Muscle layer of duodenum (tissue), 2 donors: ENCODE measurements around the gene CELA2A.

Experiments
- H3K27ac ChIP-seq: one replicate; pipeline ENCODE4 v1.7.0; 2013; ENCODE audit warnings: mild to moderate bottlenecking, low read length
- H3K27me3 ChIP-seq: one replicate; pipeline ENCODE4 v1.7.0; 2013; ENCODE audit warnings: low read depth, mild to moderate bottlenecking, control low read depth, low read length
- H3K36me3 ChIP-seq, 2 donors: one replicate each; pipeline ENCODE4 v1.7.0; 2013; ENCODE audit warnings: low read length in 2 of 2, control low read depth in 1 of 2, mild to moderate bottlenecking in 1 of 2; ENCODE audit not compliant: insufficient read depth in 2 of 2, control insufficient read depth in 1 of 2
- H3K4me1 ChIP-seq, 2 donors: one replicate each; pipeline ENCODE4 v1.7.0; 2013; ENCODE audit warnings: low read length in 2 of 2, mild to moderate bottlenecking in 2 of 2, control low read depth in 1 of 2, moderate library complexity in 1 of 2; ENCODE audit not compliant: insufficient read depth in 2 of 2, control insufficient read depth in 1 of 2
- H3K4me3 ChIP-seq, 2 donors: one replicate each; pipeline ENCODE4 v1.7.0; 2013; ENCODE audit warnings: low read length in 2 of 2, low read depth in 1 of 2, mild to moderate bottlenecking in 1 of 2
- H3K9me3 ChIP-seq, 2 donors: one replicate each; pipeline ENCODE4 v1.7.0; 2013; ENCODE audit warnings: low read length in 2 of 2, control low read depth in 1 of 2, mild to moderate bottlenecking in 1 of 2; ENCODE audit not compliant: control insufficient read depth in 1 of 2
- donor health status: healthy.

The CELA2A gene

DNA sequence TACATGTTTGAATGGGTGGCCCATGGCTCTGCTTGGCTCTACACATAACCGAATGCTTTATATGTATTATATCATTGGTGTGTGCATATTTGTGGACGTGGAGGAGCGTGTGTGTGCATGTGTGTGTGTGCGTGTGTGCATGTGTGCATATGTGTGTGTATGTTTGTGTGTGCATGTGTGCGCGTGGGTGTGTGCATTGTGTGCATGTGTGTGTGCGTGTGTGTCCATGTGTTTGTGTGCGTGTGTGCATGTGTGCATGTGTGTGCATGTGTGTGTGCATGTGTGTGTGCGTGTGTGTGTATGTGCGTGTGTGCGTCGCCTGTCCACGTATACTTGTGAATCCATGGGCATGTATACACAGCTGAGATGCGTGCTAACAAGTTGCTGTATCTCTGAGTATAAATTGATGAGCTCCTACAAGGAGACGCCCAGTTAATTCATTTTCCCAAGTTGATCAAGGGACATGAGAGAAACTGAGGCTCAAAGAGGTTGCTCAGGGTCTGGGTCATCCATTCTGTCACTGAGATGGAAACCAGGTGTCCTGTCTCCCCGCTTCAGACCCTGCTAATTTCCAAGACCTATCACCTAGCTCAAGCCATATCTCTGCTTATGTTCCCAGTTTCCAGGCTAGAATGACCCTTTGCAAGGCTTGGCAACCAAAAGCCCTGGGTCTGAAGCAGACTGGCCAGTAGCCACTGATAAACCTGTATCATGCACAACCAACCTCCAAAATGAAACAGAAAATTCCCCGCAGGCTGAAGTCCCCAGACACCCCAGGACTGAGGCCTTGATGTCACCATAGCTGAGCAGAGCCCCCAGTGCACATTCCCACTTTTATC, 21.1 kb upstream of the CELA2A start:
- H3K4me3 ChIP-seq = no peak overlapping the region
- no peak overlapping the region for H3K27ac ChIP-seq
- no peaks in the 10 kb centered on the region for H3K36me3 ChIP-seq
- no peaks in the 10 kb centered on the region for H3K9me3 ChIP-seq
- H3K27me3 ChIP-seq = no peaks in the 10 kb centered on the region
- H3K4me1 ChIP-seq = no peaks in the 10 kb centered on the region

DNA sequence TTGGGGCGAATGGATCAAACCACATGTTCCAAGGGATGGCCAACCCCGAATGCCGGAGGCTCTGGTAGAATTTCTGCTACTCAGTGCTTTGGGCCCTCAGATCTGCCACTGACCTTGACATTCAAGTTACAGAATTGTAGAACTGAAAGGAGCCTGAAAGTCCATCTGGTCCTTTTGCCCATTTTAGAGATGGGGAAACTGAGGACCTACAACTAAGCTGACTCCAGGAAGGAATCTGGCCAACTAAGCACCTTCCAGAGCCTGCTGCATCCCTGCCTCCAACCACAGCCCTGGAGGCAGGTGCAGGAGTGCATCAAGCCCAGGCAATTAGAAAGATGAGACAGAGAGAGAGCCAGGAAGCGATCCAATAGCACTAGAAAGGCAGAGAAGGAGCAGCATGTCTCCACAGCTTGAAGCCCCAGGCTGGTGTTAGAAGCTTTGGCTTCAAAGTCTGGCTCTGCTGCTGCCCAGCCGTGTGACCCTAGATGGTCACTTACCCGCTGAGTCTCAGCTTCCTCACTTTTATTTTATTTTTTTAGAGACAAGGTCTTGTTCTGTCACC, 19.6 kb upstream of the CELA2A start:
- H3K36me3 ChIP-seq = no peaks in the 10 kb centered on the region
- H3K27ac ChIP-seq = no peak overlapping the region
- no peaks in the 10 kb centered on the region for H3K9me3 ChIP-seq
- no peak overlapping the region for H3K4me3 ChIP-seq
- no peaks in the 10 kb centered on the region for H3K4me1 ChIP-seq
- no peaks in the 10 kb centered on the region for H3K27me3 ChIP-seq

DNA sequence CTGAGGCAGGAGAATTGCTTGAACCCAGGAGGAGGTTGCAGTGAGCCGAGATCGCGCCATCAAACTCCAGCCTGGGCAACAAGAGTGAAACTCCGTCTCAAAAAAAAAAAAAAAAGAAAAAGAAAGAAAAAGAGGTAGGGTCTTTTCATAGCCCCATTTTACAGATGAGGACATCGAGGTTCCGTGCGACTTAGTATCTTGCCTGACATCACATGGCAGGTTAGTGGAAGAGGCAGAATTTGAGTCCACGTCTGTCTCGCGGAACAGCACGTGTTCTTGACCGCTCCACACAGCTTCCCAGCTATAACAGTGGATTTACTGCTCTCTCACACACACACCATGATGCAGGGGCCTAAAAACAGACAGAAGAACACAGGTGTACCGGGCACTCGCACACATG, 17.2 kb upstream of the CELA2A start:
- Histone ChIP-seq H3K9me3 (no peaks in the 10 kb centered on the region), H3K4me1 (no peaks in the 10 kb centered on the region), H3K27me3 (no peaks in the 10 kb centered on the region), H3K36me3 (no peaks in the 10 kb centered on the region), H3K27ac (no peak overlapping the region), H3K4me3 (no peak overlapping the region)

DNA sequence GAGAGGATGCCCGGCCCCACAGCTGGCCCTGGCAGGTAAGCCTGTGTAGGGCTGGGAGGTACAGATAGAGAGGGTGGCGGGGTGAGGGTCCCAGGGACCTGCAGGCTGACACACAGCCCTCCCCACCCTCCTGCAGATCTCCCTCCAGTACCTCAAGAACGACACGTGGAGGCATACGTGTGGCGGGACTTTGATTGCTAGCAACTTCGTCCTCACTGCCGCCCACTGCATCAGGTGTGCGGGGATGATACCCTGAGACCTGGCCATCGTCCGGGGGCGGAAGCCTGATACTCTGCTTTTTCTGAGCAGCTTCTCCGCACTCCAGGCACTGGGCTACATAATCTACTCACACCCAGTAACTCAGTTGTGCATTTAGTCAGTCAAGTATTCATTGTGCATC, 16.2 kb upstream of the CELA2A start:
- H3K36me3 ChIP-seq = no peaks in the 10 kb centered on the region
- H3K27ac ChIP-seq = no peak overlapping the region
- no peak overlapping the region for H3K4me3 ChIP-seq
- no peaks in the 10 kb centered on the region for H3K9me3 ChIP-seq
- H3K4me1 ChIP-seq = no peaks in the 10 kb centered on the region
- H3K27me3 ChIP-seq = no peaks in the 10 kb centered on the region

DNA sequence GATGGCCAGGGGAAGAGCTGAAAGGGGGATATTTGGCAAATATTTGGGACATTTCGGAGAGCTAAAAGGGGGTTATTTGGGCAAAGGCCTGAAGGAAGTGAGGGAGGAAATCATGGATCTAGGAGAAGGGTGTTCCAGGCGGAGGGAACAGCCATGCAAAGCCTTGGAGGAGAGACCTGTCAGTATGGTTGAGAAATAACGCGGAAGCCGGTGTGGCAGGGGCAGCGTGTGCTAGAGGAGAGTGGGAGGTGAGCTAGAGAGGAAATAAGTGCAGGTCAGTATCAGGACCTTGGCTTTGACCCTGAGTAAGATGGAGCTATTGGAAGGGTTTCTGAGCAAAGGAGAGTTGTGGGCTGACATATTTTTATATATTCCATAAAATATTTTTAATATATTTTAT, 15.3 kb upstream of the CELA2A start:
- H3K4me3 ChIP-seq = no peak overlapping the region
- H3K27ac ChIP-seq = no peak overlapping the region
- H3K36me3 ChIP-seq = no peaks in the 10 kb centered on the region
- no peaks in the 10 kb centered on the region for H3K4me1 ChIP-seq
- no peaks in the 10 kb centered on the region for H3K9me3 ChIP-seq
- no peaks in the 10 kb centered on the region for H3K27me3 ChIP-seq

DNA sequence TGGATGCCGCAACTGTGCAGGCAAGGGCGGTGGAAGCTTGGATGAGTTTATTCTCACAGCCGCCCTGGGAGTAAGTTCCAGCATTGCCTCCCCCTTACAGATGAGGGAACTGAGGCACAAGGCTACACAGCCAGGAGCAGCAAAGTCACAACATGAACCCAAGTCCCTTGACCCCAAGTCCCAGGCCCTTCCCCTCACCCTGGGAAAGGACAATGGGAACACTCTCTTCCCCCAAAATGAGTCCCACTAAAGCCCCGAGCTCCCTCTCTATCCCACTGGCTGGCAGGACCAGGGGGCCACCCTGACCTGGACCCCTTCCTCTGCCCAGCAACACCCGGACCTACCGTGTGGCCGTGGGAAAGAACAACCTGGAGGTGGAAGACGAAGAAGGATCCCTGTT, 14.4 kb upstream of the CELA2A start:
- Histone ChIP-seq H3K4me3 (no peak overlapping the region), H3K27ac (no peak overlapping the region), H3K27me3 (no peaks in the 10 kb centered on the region), H3K9me3 (no peaks in the 10 kb centered on the region), H3K4me1 (no peaks in the 10 kb centered on the region), H3K36me3 (no peaks in the 10 kb centered on the region)

DNA sequence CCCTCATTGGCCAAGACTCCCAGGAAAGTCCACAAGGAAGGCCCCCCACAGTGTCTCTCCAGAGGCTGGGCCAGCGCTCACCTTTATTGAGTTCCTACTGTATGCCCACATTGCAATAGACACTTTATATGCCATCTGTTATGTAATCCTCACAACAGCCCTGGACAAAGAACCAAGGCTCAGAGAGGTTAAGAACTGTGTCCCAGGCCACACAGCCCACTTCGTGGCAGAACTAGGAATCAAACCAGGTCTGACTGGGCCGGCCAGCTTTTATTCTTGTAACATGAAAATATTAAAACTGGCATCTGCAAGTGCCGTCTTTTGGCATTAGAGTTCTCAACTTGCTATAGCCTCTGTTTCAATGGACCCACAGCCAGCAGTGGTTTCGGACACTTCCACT, 13.8 kb upstream of the CELA2A start:
- no peak overlapping the region for H3K4me3 ChIP-seq
- H3K27ac ChIP-seq = no peak overlapping the region
- H3K27me3 ChIP-seq = no peaks in the 10 kb centered on the region
- no peaks in the 10 kb centered on the region for H3K36me3 ChIP-seq
- no peaks in the 10 kb centered on the region for H3K9me3 ChIP-seq
- no peaks in the 10 kb centered on the region for H3K4me1 ChIP-seq

DNA sequence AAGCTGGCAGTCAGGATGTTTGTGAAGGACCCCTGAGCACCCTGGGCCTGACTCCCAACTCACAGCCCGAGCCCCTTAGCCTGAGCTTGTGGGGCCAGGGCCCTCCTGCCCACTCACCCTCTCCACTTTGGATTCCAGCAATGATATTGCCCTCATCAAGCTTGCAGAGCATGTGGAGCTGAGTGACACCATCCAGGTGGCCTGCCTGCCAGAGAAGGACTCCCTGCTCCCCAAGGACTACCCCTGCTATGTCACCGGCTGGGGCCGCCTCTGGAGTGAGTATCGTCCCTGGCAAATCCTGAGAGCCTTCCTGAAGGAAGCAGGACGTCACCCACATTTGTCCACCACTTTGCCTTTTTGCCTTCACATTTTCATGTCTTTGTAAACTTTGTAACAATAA, 13.3 kb upstream of the CELA2A start:
- H3K27me3 ChIP-seq = no peaks in the 10 kb centered on the region
- no peak overlapping the region for H3K27ac ChIP-seq
- H3K9me3 ChIP-seq = no peaks in the 10 kb centered on the region
- H3K36me3 ChIP-seq = no peaks in the 10 kb centered on the region
- no peak overlapping the region for H3K4me3 ChIP-seq
- H3K4me1 ChIP-seq = no peaks in the 10 kb centered on the region

DNA sequence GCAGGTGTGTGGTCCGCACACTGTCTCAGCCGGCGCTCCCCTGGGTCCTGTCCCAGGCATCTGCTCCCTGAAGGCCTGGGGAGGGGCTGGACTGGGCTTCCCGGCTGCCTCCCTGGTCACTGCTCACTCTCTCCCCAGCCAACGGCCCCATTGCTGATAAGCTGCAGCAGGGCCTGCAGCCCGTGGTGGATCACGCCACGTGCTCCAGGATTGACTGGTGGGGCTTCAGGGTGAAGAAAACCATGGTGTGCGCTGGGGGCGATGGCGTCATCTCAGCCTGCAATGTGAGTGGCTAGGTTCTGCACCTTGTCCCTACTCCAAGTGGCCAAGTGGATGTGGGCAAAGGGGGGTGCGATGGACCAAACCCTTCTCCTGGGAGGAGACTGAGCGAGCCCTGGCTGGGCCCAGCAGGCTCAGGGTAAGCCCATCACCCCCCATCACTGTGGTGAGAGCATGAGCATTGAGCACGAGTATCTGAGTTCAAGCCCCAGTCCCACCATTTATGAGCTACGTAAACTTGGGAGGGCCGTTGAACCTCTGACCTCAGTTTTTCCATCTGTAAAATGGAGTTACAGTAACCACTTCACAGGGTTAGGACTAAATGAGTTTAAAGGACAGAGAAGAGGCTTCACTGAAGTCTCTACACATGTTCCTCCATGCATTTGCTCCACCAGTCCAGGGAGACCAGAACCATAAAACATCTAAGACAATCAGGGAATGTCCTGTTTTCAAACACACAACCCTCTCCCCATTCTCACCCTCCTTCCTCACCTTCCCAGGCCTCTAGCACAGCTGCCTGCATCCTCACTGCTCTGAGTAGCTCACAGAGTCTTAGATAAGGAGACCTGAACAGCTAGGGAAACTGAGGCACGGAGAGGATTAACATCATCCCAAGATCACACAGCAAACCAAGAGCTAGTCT, 11.8 kb upstream of the CELA2A start:
- Histone ChIP-seq H3K27me3 (no peaks in the 10 kb centered on the region), H3K27ac (no peak overlapping the region), H3K36me3 (no peaks in the 10 kb centered on the region), H3K4me1 (no peaks in the 10 kb centered on the region), H3K4me3 (no peak overlapping the region), H3K9me3 (no peaks in the 10 kb centered on the region)

DNA sequence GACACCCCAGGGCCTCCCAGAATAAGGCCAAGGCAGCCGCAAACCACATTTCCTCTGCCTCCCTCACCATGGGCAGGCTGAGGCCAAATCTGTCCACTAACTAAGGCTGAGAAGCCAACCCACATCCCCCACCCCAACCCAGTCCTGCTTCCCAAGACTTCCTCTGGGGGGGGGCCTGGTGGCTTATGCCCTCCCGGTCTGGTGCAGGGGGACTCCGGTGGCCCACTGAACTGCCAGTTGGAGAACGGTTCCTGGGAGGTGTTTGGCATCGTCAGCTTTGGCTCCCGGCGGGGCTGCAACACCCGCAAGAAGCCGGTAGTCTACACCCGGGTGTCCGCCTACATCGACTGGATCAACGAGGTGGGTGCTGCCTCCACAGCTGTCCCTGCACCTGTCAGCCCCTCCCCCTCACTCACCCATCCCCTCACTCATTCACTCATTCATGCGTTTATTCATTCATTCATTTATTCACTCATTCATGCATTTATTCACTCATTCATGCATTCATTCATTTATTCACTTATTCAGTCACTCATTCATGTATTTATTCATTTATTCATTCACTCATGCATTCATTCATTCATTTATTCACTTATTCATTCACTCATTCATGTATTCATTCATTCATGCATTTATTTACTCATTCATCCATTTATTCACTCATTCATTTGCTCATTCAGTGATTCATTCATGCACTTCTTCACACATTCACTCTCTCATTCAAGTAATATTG, 11.0 kb upstream of the CELA2A start:
- Histone ChIP-seq H3K36me3 (no peaks in the 10 kb centered on the region), H3K4me3 (no peak overlapping the region), H3K4me1 (no peaks in the 10 kb centered on the region), H3K27ac (no peak overlapping the region), H3K9me3 (no peaks in the 10 kb centered on the region), H3K27me3 (no peaks in the 10 kb centered on the region)

DNA sequence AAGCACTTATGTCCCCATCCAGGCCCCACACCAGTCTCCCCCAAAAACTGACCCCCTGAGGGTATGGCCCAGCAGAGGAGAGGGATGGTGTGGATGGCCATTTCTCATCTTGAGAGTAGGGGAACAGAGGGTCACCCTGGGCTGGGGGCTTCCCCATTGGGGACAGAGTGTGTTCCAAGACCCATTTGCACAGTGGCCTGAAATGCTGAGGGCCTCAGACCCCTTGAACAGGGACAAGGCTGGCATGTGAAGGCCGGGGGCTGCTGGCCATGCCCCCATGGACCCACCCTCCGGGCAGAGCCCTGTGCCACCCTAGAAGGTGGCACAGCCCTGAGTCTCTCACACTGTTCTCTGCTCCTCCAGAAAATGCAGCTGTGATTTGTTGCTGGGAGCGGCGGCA, 10.3 kb upstream of the CELA2A start:
- Histone ChIP-seq H3K4me1 (no peaks in the 10 kb centered on the region), H3K27me3 (no peaks in the 10 kb centered on the region), H3K36me3 (no peaks in the 10 kb centered on the region), H3K9me3 (no peaks in the 10 kb centered on the region), H3K27ac (no peak overlapping the region), H3K4me3 (no peak overlapping the region)
